Lower lobe of right lung (tissue), 2 donors: Measurements from ENCODE around the gene FGF11. TPM values are rescaled to one million over a fixed set of nuclear protein-coding genes. Genes with fewer than 3 reads are reported as not detected.

Experiments used
- ATAC-seq, 2 donors: fragments of 200-7000 bp; cut with Tn5 transposase; one replicate each; pipeline ENCODE4 v1.9.1; 2020 to 2022; ENCODE audit warnings: mild to moderate bottlenecking in 2 of 2, moderate library complexity in 2 of 2
- DNase-seq: peaks from one replicate; pipeline ENCODE4 v3.0.0-alpha.2; 2020
- H3K27ac ChIP-seq: fragments of 200-600 bp; one replicate; pipeline ENCODE4 v1.8.0; 2022
- H3K27me3 ChIP-seq: fragments of 200-600 bp; one replicate; pipeline ENCODE4 v1.8.0; 2022; ENCODE audit warnings: low read depth
- H3K36me3 ChIP-seq: fragments of 200-600 bp; one replicate; pipeline ENCODE4 v1.8.0; 2022; ENCODE audit warnings: mild to moderate bottlenecking
- H3K4me1 ChIP-seq: fragments of 200-600 bp; one replicate; pipeline ENCODE4 v1.8.0; 2022
- H3K4me3 ChIP-seq: fragments of 200-600 bp; one replicate; pipeline ENCODE4 v1.8.0; 2022; ENCODE audit warnings: mild to moderate bottlenecking
- H3K9me3 ChIP-seq: fragments of 200-600 bp; one replicate; pipeline ENCODE4 v1.8.0; 2022
- CTCF ChIP-seq: fragments of 200-600 bp; IDR thresholded peaks from one replicate; pipeline ENCODE4 v1.8.0; 2022; ENCODE audit warnings: antibody characterized with exemption, mild to moderate bottlenecking
- intact Hi-C: fragments of 100-400 bp; cut with DNase I; formaldehyde crosslinking; loops from one replicate; pipeline ENCODE4 v1.11.0; 2022
- long read RNA-seq: library from polyadenylated mRNA; unstranded; transcript quantifications from one replicate; pipeline ENCODE4 v2.0.0, GENCODE V29; 2021
- total RNA-seq: library from RNA; stranded (reverse); fragmentation: NEBNext Ultra II Directional; extraction: Animal tissue kit (Norgen Biotek cat#: 25700); gene quantifications from one replicate; pipeline ENCODE4 v1.2.1, GENCODE V29; 2021
- donor health status: DM: no; HTN: yes; CAD: no; lungs with severe emphysema.

Gene FGF11
- total RNA-seq, result 1.2 TPM
- long read RNA-seq, partial matches to known transcripts, result 1 of 1 reads
- long read RNA-seq, other reads (novel, unspliced or antisense), result 0 of 1 reads

GRCh38 chr17:7439462-7440112 is at the start of gene FGF11:
Gene FGF11 (plus strand): TSS chr17:7439512. CDS start chr17:7439621, 109 bp downstream.
- intact Hi-C loops, result no loop called here
- H3K4me3 ChIP-seq, result peak within 1 kb of the TSS; percentile 76
- TF ChIP-seq CTCF, result no peak
- no peaks in the 10 kb centered on the region for H3K9me3 ChIP-seq
- H3K27me3 ChIP-seq, result peaks cover 36% of the 10 kb centered on the region
- DNase-seq (no peak), ATAC-seq (no peak)
- H3K4me1 ChIP-seq, result peaks cover 57% of the 10 kb centered on the region
- H3K36me3 ChIP-seq, result no peaks in the 10 kb centered on the region
- no peak within 1 kb of the TSS for H3K27ac ChIP-seq

GRCh38 chr17:7389924-7390910 is 49.1 kb upstream of the FGF11 start:
- no peak overlapping the region for H3K4me3 ChIP-seq
- H3K27ac ChIP-seq, result no peak overlapping the region
- no peaks in the 10 kb centered on the region for H3K27me3 ChIP-seq
- TF ChIP-seq CTCF, result no peak
- DNase-seq, result no peak
- H3K9me3 ChIP-seq, result no peaks in the 10 kb centered on the region
- intact Hi-C loops, result no loop called here
- ATAC-seq, result no peak
- H3K4me1 ChIP-seq, result peaks cover 25% of the 10 kb centered on the region
- peaks cover 48% of the 10 kb centered on the region for H3K36me3 ChIP-seq

GRCh38 chr17:7391307-7391706 is 48.0 kb upstream of the FGF11 start:
- DNase-seq (no peak), ATAC-seq (no peak)
- Histone ChIP-seq H3K36me3 (peaks cover 48% of the 10 kb centered on the region), H3K4me3 (no peak overlapping the region), H3K9me3 (no peaks in the 10 kb centered on the region), H3K27me3 (no peaks in the 10 kb centered on the region), H3K4me1 (peaks cover 26% of the 10 kb centered on the region), H3K27ac (peak overlapping the region; percentile 46)
- no peak for TF ChIP-seq CTCF
- intact Hi-C loops, result no loop called here

GRCh38 chr17:7392696-7393612 is 46.4 kb upstream of the FGF11 start:
- no peak for ATAC-seq
- intact Hi-C loops, result no loop called here
- peak overlapping the region; percentile 87 for H3K27ac ChIP-seq
- TF ChIP-seq CTCF, result no peak
- H3K27me3 ChIP-seq, result no peaks in the 10 kb centered on the region
- peak overlapping the region; percentile 86 for H3K4me3 ChIP-seq
- DNase-seq, result no peak
- H3K4me1 ChIP-seq, result peaks cover 26% of the 10 kb centered on the region
- H3K36me3 ChIP-seq, result peaks cover 37% of the 10 kb centered on the region
- H3K9me3 ChIP-seq, result no peaks in the 10 kb centered on the region
